ENCODE measurements around the gene NR1D2. TPM values are rescaled to one million over a fixed set of nuclear protein-coding genes. Genes with fewer than 3 reads are reported as not detected.

Gene NR1D2
- total and polyA plus RNA-seq, 3 donors from 2014 or later: 14.5 to 41.2 (median 33.1) TPM

- H3K27me3 ChIP-seq: no peaks in the 10 kb centered on the region
- H3K36me3 ChIP-seq (ENCODE audit: low read depth, missing control alignments): no peaks in the 10 kb centered on the region
- no peak overlapping the region for H3K27ac ChIP-seq
- H3K9me3 ChIP-seq: no peaks in the 10 kb centered on the region
- TF ChIP-seq POLR2A (IDR thresholded peaks at IDR 0.05): no peak
- TF ChIP-seq, protein P1, sequence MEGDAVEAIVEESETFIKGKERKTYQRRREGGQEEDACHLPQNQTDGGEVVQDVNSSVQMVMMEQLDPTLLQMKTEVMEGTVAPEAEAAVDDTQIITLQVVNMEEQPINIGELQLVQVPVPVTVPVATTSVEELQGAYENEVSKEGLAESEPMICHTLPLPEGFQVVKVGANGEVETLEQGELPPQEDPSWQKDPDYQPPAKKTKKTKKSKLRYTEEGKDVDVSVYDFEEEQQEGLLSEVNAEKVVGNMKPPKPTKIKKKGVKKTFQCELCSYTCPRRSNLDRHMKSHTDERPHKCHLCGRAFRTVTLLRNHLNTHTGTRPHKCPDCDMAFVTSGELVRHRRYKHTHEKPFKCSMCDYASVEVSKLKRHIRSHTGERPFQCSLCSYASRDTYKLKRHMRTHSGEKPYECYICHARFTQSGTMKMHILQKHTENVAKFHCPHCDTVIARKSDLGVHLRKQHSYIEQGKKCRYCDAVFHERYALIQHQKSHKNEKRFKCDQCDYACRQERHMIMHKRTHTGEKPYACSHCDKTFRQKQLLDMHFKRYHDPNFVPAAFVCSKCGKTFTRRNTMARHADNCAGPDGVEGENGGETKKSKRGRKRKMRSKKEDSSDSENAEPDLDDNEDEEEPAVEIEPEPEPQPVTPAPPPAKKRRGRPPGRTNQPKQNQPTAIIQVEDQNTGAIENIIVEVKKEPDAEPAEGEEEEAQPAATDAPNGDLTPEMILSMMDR (IDR thresholded peaks at IDR 0.05): no peak
- WGBS, 2 donors: 87 to 94% methylated on average over 3 of the region's 3 CpGs
- no peak overlapping the region for H3K4me3 ChIP-seq
- DNase-seq: no peak
- intact Hi-C loops (cut with DNase I; ENCODE audit: low total_unique reads): no loop called here
- peaks cover 7% of the 10 kb centered on the region for H3K4me1 ChIP-seq
Measured at GRCh38 chr3:23996095-23996524, 51.0 kb downstream of the NR1D2 start.

DNA sequence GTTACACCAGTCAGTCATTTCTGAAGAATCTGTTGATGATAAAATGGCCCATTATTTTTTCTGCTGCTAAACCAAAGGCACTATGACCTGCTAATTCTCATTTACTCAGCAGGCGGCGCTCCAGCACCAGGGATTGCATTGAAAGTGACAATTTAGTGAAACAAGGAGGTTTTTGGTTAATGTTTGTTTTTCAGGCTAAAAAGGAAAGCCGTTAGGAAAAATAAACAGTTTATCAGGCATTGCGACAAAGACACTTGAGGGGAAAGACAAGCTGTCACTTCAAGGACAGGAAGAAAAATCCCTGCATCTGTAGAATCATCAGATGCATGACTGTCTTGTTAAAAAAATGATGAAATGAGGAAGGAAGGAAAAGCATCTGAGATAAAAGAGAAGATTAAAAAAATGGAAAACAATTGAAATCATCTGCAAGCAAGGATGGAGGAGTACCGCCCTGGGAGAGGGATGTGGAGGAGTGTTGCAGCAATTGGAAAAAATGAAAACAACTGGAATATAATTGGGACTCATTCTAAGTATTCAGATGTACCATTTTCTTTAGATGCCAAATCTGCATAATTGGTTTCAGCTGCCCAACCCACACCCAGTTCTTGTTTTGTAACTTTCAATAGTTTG lies 54.0 kb downstream of the NR1D2 start:
- Histone ChIP-seq H3K27ac (no peak overlapping the region), H3K4me3 (no peak overlapping the region), H3K27me3 (no peaks in the 10 kb centered on the region), H3K36me3 (ENCODE audit: low read depth, missing control alignments) (no peaks in the 10 kb centered on the region), H3K4me1 (no peaks in the 10 kb centered on the region), H3K9me3 (no peaks in the 10 kb centered on the region)
- intact Hi-C loops (cut with DNase I; ENCODE audit: low total_unique reads): no loop called here
- no peak for TF ChIP-seq POLR2A (IDR thresholded peaks at IDR 0.05)
- TF ChIP-seq, protein P1 (IDR thresholded peaks at IDR 0.05): peak; percentile 83 to 97 (median 88)
- 11 to 22% methylated on average over 5 of the region's 5 CpGs for WGBS, 2 donors
- peak; percentile 85 for DNase-seq

DNA sequence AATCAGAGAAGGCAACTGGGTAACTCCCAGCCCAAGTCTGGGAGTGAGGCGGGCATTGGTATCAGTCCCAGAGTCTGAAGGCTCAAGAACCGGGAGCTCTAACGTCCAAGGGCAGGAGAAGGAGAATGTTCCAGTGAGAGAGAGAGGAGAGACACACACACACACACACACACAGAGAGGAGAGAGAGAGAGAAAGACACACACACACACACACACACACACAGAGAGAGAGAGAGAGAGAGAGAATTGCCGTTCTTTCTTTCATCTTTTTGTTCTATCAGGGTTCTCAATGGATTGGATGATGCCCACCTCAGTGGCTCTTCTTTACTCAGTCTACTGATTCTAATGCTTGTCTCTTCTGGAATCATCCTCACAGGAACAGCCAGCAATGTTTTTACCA lies 57.0 kb downstream of the NR1D2 start:
- no peak for TF ChIP-seq POLR2A (IDR thresholded peaks at IDR 0.05)
- Histone ChIP-seq H3K27ac (no peak overlapping the region), H3K27me3 (no peaks in the 10 kb centered on the region), H3K4me1 (no peaks in the 10 kb centered on the region), H3K9me3 (no peaks in the 10 kb centered on the region), H3K4me3 (no peak overlapping the region), H3K36me3 (ENCODE audit: low read depth, missing control alignments) (no peaks in the 10 kb centered on the region)
- no peak for DNase-seq
- intact Hi-C loops (cut with DNase I; ENCODE audit: low total_unique reads): no loop called here
- whole genome bisulfite sequencing, 2 donors: 81 to 89% methylated on average over 4 of the region's 4 CpGs

- no peak for TF ChIP-seq POLR2A (IDR thresholded peaks at IDR 0.05)
- TF ChIP-seq, protein P1 (IDR thresholded peaks at IDR 0.05): no peak
- Histone ChIP-seq H3K9me3 (no peaks in the 10 kb centered on the region), H3K4me3 (no peak overlapping the region), H3K27ac (no peak overlapping the region), H3K4me1 (no peaks in the 10 kb centered on the region), H3K36me3 (ENCODE audit: low read depth, missing control alignments) (no peaks in the 10 kb centered on the region), H3K27me3 (no peaks in the 10 kb centered on the region)
- DNase-seq: no peak
- intact Hi-C loops (cut with DNase I; ENCODE audit: low total_unique reads): no loop called here
- 99 to 100% methylated on average over 3 of the region's 3 CpGs for WGBS, 2 donors
Measured at GRCh38 chr3:24003466-24003865, 58.4 kb downstream of the NR1D2 start.

- WGBS, 2 donors: 92 to 94% methylated on average over 4 of the region's 4 CpGs
- intact Hi-C loops (cut with DNase I; ENCODE audit: low total_unique reads): no loop called here
- Histone ChIP-seq H3K27ac (no peak overlapping the region), H3K36me3 (ENCODE audit: low read depth, missing control alignments) (no peaks in the 10 kb centered on the region), H3K4me1 (no peaks in the 10 kb centered on the region), H3K27me3 (no peaks in the 10 kb centered on the region), H3K9me3 (no peaks in the 10 kb centered on the region), H3K4me3 (no peak overlapping the region)
- no peak for DNase-seq
- TF ChIP-seq, protein P1 (IDR thresholded peaks at IDR 0.05): no peak
- TF ChIP-seq POLR2A (IDR thresholded peaks at IDR 0.05): no peak
Measured at GRCh38 chr3:24004171-24004938, 59.3 kb downstream of the NR1D2 start.
